GM12878 (cell line): ENCODE data around the gene CCDC184. TPM values are rescaled to one million over a fixed set of nuclear protein-coding genes. Genes with fewer than 3 reads are reported as not detected.

ENCODE experiments used
- ATAC-seq: fragments of 200-7000 bp; cut with Tn5 transposase; 3 replicates; pipeline ENCODE4 v1.9.1; 2020; ENCODE audit warnings: mild to moderate bottlenecking, moderate library complexity
- BruUV-seq: library from RNA; stranded (reverse); fragments of 400-500 nt; replicated peaks from 2 replicates; lab custom pipeline; 2021; lab: Mats Ljungman, UMichigan
- CTCF ChIA-PET: fragments of 300-600 bp; sonication (Branson Sonifier 250); formaldehyde crosslinking; extraction: SDS; loops from one replicate; lab custom pipeline; 2021; ENCODE audit warnings: inconsistent platforms; lab: Yijun Ruan, JAX
- POLR2A ChIA-PET: fragments of 350-600 bp; formaldehyde crosslinking; extraction: SDS; loops from one replicate; lab custom pipeline; 2021; ENCODE audit warnings: inconsistent platforms; lab: Charles Lee
- RAD21 ChIA-PET: fragments of 300-600 bp; sonication (Branson Sonifier 250); formaldehyde crosslinking; loops from one replicate; lab custom pipeline; 2023; ENCODE audit warnings: antibody characterized with exemption; ENCODE audit not compliant: unreplicated experiment; lab: Charles Lee
- SMC1A ChIA-PET: fragments of 300-600 bp; sonication (Branson Sonifier 250); formaldehyde crosslinking; loops from one replicate; lab custom pipeline; 2023; ENCODE audit not compliant: unreplicated experiment, uncharacterized antibody; lab: Charles Lee
- DNase-seq: peaks from one replicate; pipeline ENCODE4 v3.0.0-alpha.2; 2011; ENCODE audit warnings: low read depth, low spot score
- FAIRE-seq: peaks from 3 replicates; lab custom pipeline; 2011; peaks lifted over from hg19 to GRCh38; lab: Jason Lieb, UNC
- H2AFZ ChIP-seq: 2 replicates; pipeline ENCODE4 v1.6.0; 2011; ENCODE audit warnings: low read depth, low read length, control low read depth; ENCODE audit not compliant: control insufficient read depth
- H3K27ac ChIP-seq: 2 replicates; pipeline ENCODE4 v1.5.1; 2011; ENCODE audit warnings: control low read depth; ENCODE audit not compliant: control insufficient read depth, insufficient read depth
- H3K27me3 ChIP-seq, 2 experiments: replicated peaks in 1 of 2; 2 replicates each; pipeline versions ENCODE4 v1.6.0 to v1.6.1; 2011; ENCODE audit warnings: low read length in 1 of 2; ENCODE audit not compliant: control insufficient read depth in 2 of 2, insufficient read depth in 2 of 2
- H3K36me3 ChIP-seq, 2 experiments: 2 replicates each; pipeline ENCODE4 v1.5.1; 2011; ENCODE audit warnings: low read length in 1 of 2; ENCODE audit not compliant: control insufficient read depth in 2 of 2, insufficient read depth in 2 of 2
- H3K4me1 ChIP-seq: 2 replicates; pipeline ENCODE4 v1.6.1; 2011; ENCODE audit warnings: mild to moderate bottlenecking, low read length, moderate library complexity, mixed read lengths; ENCODE audit not compliant: control insufficient read depth, insufficient read depth
- H3K4me2 ChIP-seq: 2 replicates; pipeline ENCODE4 v1.6.0; 2011; ENCODE audit warnings: control low read depth; ENCODE audit not compliant: control insufficient read depth, insufficient read depth
- H3K4me3 ChIP-seq: fragments of 200-600 bp; sonication (generic); 2 replicates; pipeline ENCODE4 v1.5.1; 2016
- H3K79me2 ChIP-seq: 2 replicates; pipeline ENCODE4 v1.6.0; 2011; ENCODE audit warnings: low read length; ENCODE audit not compliant: control insufficient read depth, insufficient read depth
- H3K9ac ChIP-seq: 2 replicates; pipeline ENCODE4 v1.8.0; 2011; ENCODE audit warnings: low read length, control low read depth, mixed read lengths; ENCODE audit not compliant: control insufficient read depth, insufficient read depth
- H3K9me3 ChIP-seq: replicated peaks from 3 replicates; pipeline ENCODE4 v1.5.1; 2011; ENCODE audit warnings: mild to moderate bottlenecking, low read length; ENCODE audit not compliant: control insufficient read depth, insufficient read depth
- H4K20me1 ChIP-seq: 2 replicates; pipeline ENCODE4 v1.6.0; 2011; ENCODE audit not compliant: control insufficient read depth, insufficient read depth
- CREM ChIP-seq: IDR thresholded peaks from 2 replicates; pipeline ENCODE4 v1.6.1; 2014; ENCODE audit warnings: antibody characterized with exemption, low read depth
- EP300 ChIP-seq, 2 experiments: fragments of 150-350 bp in 1 of 2; IDR thresholded peaks; 2 replicates each; pipeline ENCODE4 v1.6.1; 2011 to 2012; ENCODE audit warnings: low read depth in 2 of 2, low read length in 2 of 2, borderline replicate concordance in 1 of 2, improper control_type of control experiment in 1 of 2, inconsistent platforms in 1 of 2; ENCODE audit not compliant: control insufficient read depth in 1 of 2
- FOS ChIP-seq: IDR thresholded peaks from 3 replicates; pipeline ENCODE4 v1.6.1; 2011; ENCODE audit warnings: borderline replicate concordance; ENCODE audit not compliant: insufficient read length; ENCODE audit errors: extremely low read depth
- FOXM1 ChIP-seq: IDR thresholded peaks from 2 replicates; pipeline ENCODE4 v1.6.1; 2012; ENCODE audit warnings: low read depth, mild to moderate bottlenecking, inconsistent platforms, low read length, moderate library complexity
- NBN ChIP-seq: fragments of 450-650 bp; IDR thresholded peaks from 2 replicates; pipeline ENCODE4 v1.6.1; 2016
- NFYA ChIP-seq: IDR thresholded peaks from 2 replicates; pipeline ENCODE4 v1.6.1; 2011; ENCODE audit warnings: low read depth, mild to moderate bottlenecking, low read length, improper control_type of control experiment, borderline replicate concordance
- NR2C1 ChIP-seq: fragments of 450-650 bp; IDR thresholded peaks from 2 replicates; pipeline ENCODE4 v1.6.1; 2017; ENCODE audit warnings: antibody characterized with exemption, mild to moderate bottlenecking, moderate library complexity
- RCOR1 ChIP-seq: conservative IDR thresholded peaks from 2 replicates; pipeline ENCODE4 v1.6.1; 2012; ENCODE audit warnings: low read depth, low read length, improper control_type of control experiment
- SPI1 ChIP-seq: IDR thresholded peaks from 2 replicates; pipeline ENCODE4 v1.6.1; 2011; ENCODE audit warnings: low read depth, mild to moderate bottlenecking, low read length, moderate library complexity, borderline replicate concordance; ENCODE audit not compliant: insufficient read depth
- TBL1XR1 ChIP-seq: IDR thresholded peaks from 2 replicates; pipeline ENCODE4 v1.6.1; 2012; ENCODE audit warnings: low read depth, low read length, improper control_type of control experiment
- ZBTB4 ChIP-seq: fragments of 450-650 bp; formaldehyde crosslinking; IDR thresholded peaks from 2 replicates; pipeline ENCODE4 v1.4.0; 2022; ENCODE audit warnings: mild to moderate bottlenecking, moderate library complexity
- ZNF217 ChIP-seq: fragments of 450-650 bp; IDR thresholded peaks from 2 replicates; pipeline ENCODE4 v1.6.1; 2017; ENCODE audit warnings: antibody characterized with exemption, mild to moderate bottlenecking
- ZNF24 ChIP-seq: fragments of 450-650 bp; IDR thresholded peaks from 2 replicates; pipeline ENCODE4 v1.6.1; 2017; ENCODE audit warnings: antibody characterized with exemption, mild to moderate bottlenecking
- ZNF687 ChIP-seq: fragments of 450-650 bp; IDR thresholded peaks from 2 replicates; pipeline ENCODE4 v1.6.1; 2017; ENCODE audit warnings: mild to moderate bottlenecking, moderate library complexity
- WGBS: methylation state at CpG from one replicate; pipeline ENCODE4 v1.1.6; 2016; ENCODE audit warnings: low lambda C conversion rate; ENCODE audit not compliant: insufficient replicate concordance, insufficient coverage; ENCODE audit errors: missing lambda C conversion rate; 5-methylcytosine and 5-hydroxymethylcytosine counted together
- in situ Hi-C: fragments of 300-500 bp; cut with MboI; formaldehyde crosslinking; loops from 9 replicates; pipeline ENCODE4 v1.14.3; 2018; ENCODE audit warnings: mixed read lengths
- intact Hi-C: fragments of 100-400 bp; cut with micrococcal nuclease; formaldehyde crosslinking; loops from one replicate; pipeline ENCODE4 v1.14.2; 2022; ENCODE audit not compliant: unreplicated experiment
- polyA plus RNA-seq, 11 experiments: library from polyadenylated mRNA; depleted of rRNA in 4 of 11; unstranded in 6 of 11; stranded (reverse) in 5 of 11; fragments of >200 nt; fragmentation: Nextera tagmentation in 4 of 11; fragmentation: Illumina TruSeq in 1 of 11; extraction: Ambion mirVana in 4 of 11; extraction: Trizol in 1 of 11; gene quantifications; 1 replicate in 1 of 11; 2 replicates in 10 of 11; pipeline versions ENCODE4 v1.2.1 to v1.2.3, GENCODE V29; 2011 to 2016; ENCODE audit warnings: inconsistent platforms in 2 of 11, missing spikeins in 2 of 11, low read depth in 1 of 11
- total RNA-seq, 4 experiments: library from RNA; depleted of rRNA in 3 of 4; stranded (reverse); fragments of >200 nt in 3 of 4; fragmentation: Illumina TruSeq in 1 of 4; extraction: Trizol in 1 of 4; gene quantifications; 2 replicates each; pipeline versions ENCODE4 v1.2.1 to v1.2.3, GENCODE V29; 2013 to 2021
- TF ChIP-seq, protein P1 (sequence below): IDR thresholded peaks from 2 replicates; pipeline ENCODE4 v1.6.1; 2011; ENCODE audit warnings: low read depth, mild to moderate bottlenecking, low read length, moderate library complexity, borderline replicate concordance; ENCODE audit errors: extremely low read depth

The CCDC184 gene
- total and polyA plus RNA-seq, 10 of the 15 experiments (the other 5 are each of a cell fraction or from before 2014, with no cell fraction given) = not detected

DNA sequence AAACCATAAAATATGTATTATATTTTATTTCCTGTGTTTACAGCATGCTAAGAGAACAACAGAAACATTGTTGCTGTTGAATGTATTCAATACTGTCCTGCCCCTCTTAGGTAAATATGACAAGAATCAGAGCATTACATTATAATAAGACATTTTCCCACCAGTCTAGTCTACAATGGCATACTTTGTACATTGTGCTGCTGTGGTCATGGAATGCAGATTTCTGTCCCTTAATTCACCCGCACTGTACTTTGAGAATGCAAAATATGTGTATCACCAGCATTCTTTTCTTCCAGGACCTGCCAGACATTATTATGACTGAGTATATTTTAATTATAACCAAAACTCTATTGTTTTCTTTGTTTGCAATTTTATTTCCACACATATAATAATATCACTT lies 36.2 kb downstream of the CCDC184 start (continued):
- TF ChIP-seq, protein P1, sequence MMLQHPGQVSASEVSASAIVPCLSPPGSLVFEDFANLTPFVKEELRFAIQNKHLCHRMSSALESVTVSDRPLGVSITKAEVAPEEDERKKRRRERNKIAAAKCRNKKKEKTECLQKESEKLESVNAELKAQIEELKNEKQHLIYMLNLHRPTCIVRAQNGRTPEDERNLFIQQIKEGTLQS = no peak
- TF ChIP-seq ZNF687 (no peak), TBL1XR1 (no peak), FOXM1 (no peak), EP300 (IDR thresholded peaks at IDR 0.05; ENCODE audit: borderline replicate concordance in 1 of 2, control insufficient read depth in 1 of 2, low read depth in 2 of 2, low read length in 2 of 2) (no peak), NR2C1 (no peak)

DNA sequence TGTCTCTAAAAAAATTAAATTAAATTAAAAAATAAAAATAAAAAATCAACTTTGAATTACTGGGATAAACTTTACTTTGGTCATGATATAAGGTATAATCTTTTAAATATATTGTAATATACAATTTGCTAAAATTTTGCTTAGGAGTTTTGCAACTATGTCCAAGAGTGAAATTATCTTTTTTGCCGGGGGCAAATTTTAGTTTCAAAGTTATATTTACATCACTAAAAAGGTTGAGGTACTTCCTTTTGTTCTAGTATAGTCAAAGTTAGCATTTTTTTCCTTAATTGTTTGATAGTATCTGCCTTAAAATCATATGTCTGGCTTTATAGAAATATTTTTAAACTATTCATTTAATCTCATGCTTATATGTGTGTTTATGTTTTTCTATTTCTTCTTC lies 37.3 kb downstream of the CCDC184 start:
- ChIA-PET CTCF (no interaction called here), POLR2A (no interaction called here), RAD21 (no interaction called here), SMC1A (no interaction called here)
- DNase-seq (no peak), FAIRE-seq (no peak), ATAC-seq (no peak)
- no peaks in the 10 kb centered on the region for H3K4me1 ChIP-seq
- no peak overlapping the region for H3K4me3 ChIP-seq
- H2AFZ ChIP-seq = no peak overlapping the region
- peaks cover 0 to 5% of the 10 kb centered on the region in 2 experiments; a peak in 2 of 4 replicates for H3K27me3 ChIP-seq
- no peaks in the 10 kb centered on the region for H3K9me3 ChIP-seq
- intact Hi-C loops (no loop called here), in situ Hi-C loops (no loop called here)
- H3K9ac ChIP-seq = no peak overlapping the region
- no peaks in the 10 kb centered on the region for H4K20me1 ChIP-seq
- 40% methylated on average over 1 of the region's 1 CpG for WGBS
- no peak overlapping the region for H3K27ac ChIP-seq
- BruUV-seq = no TSS peak
- H3K4me2 ChIP-seq = no peak overlapping the region
- H3K36me3 ChIP-seq = no peaks in the 10 kb centered on the region
- H3K79me2 ChIP-seq = no peaks in the 10 kb centered on the region
- TF ChIP-seq RCOR1 (no peak), ZBTB4 (CRISPR knock-in tag) (no peak), NFYA (no peak), CREM (no peak), ZNF24 (no peak), FOS (no peak), SPI1 (no peak), ZNF217 (no peak), NBN (no peak)
